ENCODE results near the gene LRMDA. TPM values are rescaled to one million over a fixed set of nuclear protein-coding genes. Genes with fewer than 3 reads are reported as not detected.
A peak's percentile ranks its signal among the peaks of the same experiment; 100 is the strongest.

The LRMDA gene
- total RNA-seq, 4 donors from 2014 or later = 1.4 to 23.1 (median 3.6) TPM

GRCh38 chr10:76242956-76243355 is 811.5 kb downstream of the LRMDA start:
- Histone ChIP-seq H3K9me3 (no peaks in the 10 kb centered on the region), H3K36me3 (no peaks in the 10 kb centered on the region), H3K4me3 (no peak overlapping the region), H3K27me3 (no peaks in the 10 kb centered on the region), H3K4me1 (no peaks in the 10 kb centered on the region), H3K27ac (no peak overlapping the region)
- DNase-seq = no peak
- TF ChIP-seq POLR2A (IDR thresholded peaks at IDR 0.05) = no peak
- TF ChIP-seq CTCF (IDR thresholded peaks at IDR 0.05) = no peak

- no peak for DNase-seq
- Histone ChIP-seq H3K4me1 (no peaks in the 10 kb centered on the region), H3K27ac (peak overlapping the region in 1 of 4 donors; percentile 0)
Measured at GRCh38 chr10:76244061-76244686, 812.8 kb downstream of the LRMDA start.

GRCh38 chr10:76245951-76246495 is 814.6 kb downstream of the LRMDA start:
- H3K9me3 ChIP-seq = no peaks in the 10 kb centered on the region
- H3K27ac ChIP-seq = no peak overlapping the region

More at GRCh38 chr10:76244061-76244686, 812.8 kb downstream of the LRMDA start:
- no peak overlapping the region for H3K4me3 ChIP-seq
- no peaks in the 10 kb centered on the region for H3K27me3 ChIP-seq
- H3K36me3 ChIP-seq = no peaks in the 10 kb centered on the region
- no peaks in the 10 kb centered on the region for H3K9me3 ChIP-seq
- TF ChIP-seq POLR2A (IDR thresholded peaks at IDR 0.05) (no peak), CTCF (IDR thresholded peaks at IDR 0.05) (no peak)

GRCh38 chr10:76248649-76249200 is 817.3 kb downstream of the LRMDA start:
- no peak overlapping the region for H3K4me3 ChIP-seq
- H3K9me3 ChIP-seq = no peaks in the 10 kb centered on the region
- DNase-seq = no peak
- H3K4me1 ChIP-seq = no peaks in the 10 kb centered on the region
- H3K27ac ChIP-seq = peak overlapping the region in 1 of 4 donors; percentile 9
- no peaks in the 10 kb centered on the region for H3K27me3 ChIP-seq
- H3K36me3 ChIP-seq = no peaks in the 10 kb centered on the region
- TF ChIP-seq POLR2A (IDR thresholded peaks at IDR 0.05) (no peak), CTCF (IDR thresholded peaks at IDR 0.05) (no peak)

More at GRCh38 chr10:76245951-76246495, 814.6 kb downstream of the LRMDA start:
- H3K4me3 ChIP-seq = no peak overlapping the region
- H3K36me3 ChIP-seq = no peaks in the 10 kb centered on the region
- H3K27me3 ChIP-seq = no peaks in the 10 kb centered on the region
- no peaks in the 10 kb centered on the region for H3K4me1 ChIP-seq
- DNase-seq = no peak
- TF ChIP-seq POLR2A (IDR thresholded peaks at IDR 0.05) (no peak), CTCF (IDR thresholded peaks at IDR 0.05) (no peak)

GRCh38 chr10:76251841-76252671 is 820.6 kb downstream of the LRMDA start:
- TF ChIP-seq POLR2A (IDR thresholded peaks at IDR 0.05) (no peak), CTCF (IDR thresholded peaks at IDR 0.05) (no peak)
- no peaks in the 10 kb centered on the region for H3K27me3 ChIP-seq
- peak overlapping the region in 2 of 4 donors; percentile 35 to 60 for H3K27ac ChIP-seq
- no peaks in the 10 kb centered on the region for H3K9me3 ChIP-seq
- no peaks in the 10 kb centered on the region for H3K4me1 ChIP-seq
- no peak overlapping the region for H3K4me3 ChIP-seq
- no peaks in the 10 kb centered on the region for H3K36me3 ChIP-seq
- DNase-seq = peak in 2 of 3 donors; percentile 28 to 74
